GM20431 (cell line): ENCODE results near the gene SCYL1.

Experiments
- in situ Hi-C: fragments of 300-500 bp; cut with MseI, MboI; formaldehyde crosslinking; loops from one replicate; pipeline ENCODE4 v1.15.0; 2020; ENCODE audit warnings: low sequenced_read_pairs; ENCODE audit not compliant: unreplicated experiment

Gene SCYL1

DNA sequence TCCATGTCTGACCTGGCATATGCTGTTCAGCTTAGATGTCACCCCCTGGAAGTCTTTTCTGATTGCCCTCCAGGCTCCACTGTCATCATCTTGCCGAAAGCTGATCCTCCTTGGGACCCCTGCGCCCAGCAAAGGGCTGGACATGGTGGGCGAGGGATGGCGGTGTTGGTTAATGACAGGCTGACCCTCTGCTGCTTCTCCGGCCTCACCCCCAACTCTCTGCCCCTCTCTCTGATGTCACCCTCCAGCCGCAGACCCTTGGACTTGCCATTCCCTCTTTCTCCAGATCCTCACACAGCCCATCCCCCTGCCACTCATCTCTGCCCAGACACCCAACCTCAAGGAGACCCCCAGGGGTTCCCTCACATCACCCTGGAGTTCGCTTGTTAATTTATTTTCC lies 53.3 kb downstream of the SCYL1 start:
- in situ Hi-C loops, result no loop called here

DNA sequence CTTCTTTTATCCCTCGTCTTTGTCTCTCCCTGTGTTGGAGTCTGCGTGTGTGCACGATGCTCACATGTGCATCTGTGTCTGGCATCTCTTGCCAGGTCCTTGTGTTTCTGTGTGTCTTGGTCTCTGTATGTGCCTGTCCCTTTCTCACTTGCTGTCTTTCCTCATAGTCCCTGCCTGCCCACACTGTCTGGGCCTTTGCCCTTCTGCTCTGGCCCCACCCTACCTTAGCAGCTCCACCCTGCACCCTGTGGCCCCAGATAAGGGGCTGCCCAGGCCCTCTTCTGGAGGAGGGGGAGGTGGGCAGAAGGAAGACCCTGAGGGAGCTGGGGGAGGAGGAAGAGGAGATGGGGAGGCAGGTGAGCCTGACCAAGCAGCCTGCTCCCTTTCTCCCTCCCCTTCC lies 53.8 kb downstream of the SCYL1 start:
- in situ Hi-C loops, result no loop called here

DNA sequence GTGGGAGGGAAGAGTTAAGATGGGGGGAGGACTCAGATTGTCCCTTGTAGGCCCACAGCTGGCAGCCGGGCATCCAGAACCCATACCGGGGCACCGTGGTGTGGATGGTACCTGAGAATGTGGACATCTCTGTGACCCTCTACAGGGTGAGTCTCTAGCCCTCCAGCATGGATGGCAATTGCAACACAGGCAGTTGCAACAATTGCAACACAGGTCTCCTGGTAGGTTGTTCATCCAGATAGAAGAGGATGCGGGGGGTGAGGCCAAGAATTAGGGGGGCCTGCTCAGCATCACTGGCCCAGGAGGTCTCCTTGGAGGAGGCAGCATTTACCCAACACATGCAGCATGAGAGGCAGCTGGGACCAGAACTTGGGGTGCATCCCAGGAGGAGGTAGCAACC lies 54.4 kb downstream of the SCYL1 start:
- in situ Hi-C loops, result no loop called here

DNA sequence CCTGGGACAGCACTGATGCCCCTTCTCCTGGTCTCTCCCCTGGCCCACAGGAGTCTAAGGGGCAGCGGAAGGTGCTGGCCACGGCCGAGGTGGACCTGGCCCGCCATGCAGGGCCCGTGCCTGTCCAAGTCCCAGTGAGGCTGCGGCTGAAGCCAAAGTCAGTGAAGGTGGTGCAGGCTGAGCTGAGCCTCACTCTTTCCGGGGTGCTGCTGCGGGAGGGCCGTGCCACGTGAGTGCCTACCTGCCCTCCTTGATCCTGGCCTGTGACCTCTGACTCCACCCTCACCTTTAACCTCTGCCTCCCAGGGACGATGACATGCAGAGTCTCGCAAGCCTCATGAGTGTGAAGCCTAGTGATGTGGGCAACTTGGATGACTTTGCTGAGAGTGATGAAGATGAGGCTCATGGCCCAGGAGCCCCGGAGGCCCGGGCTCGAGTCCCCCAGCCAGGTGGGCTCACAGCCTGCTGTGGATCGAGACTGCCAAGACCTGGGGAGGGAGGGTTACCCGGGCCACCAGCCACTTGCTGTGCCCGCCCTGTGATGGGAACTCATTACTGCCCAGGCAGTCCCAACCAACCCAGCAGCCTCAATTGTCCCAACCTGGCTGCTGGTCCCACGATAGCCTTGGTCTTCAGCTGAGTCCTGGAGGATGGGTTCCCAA lies 55.3 kb downstream of the SCYL1 start:
- in situ Hi-C loops, result no loop called here

DNA sequence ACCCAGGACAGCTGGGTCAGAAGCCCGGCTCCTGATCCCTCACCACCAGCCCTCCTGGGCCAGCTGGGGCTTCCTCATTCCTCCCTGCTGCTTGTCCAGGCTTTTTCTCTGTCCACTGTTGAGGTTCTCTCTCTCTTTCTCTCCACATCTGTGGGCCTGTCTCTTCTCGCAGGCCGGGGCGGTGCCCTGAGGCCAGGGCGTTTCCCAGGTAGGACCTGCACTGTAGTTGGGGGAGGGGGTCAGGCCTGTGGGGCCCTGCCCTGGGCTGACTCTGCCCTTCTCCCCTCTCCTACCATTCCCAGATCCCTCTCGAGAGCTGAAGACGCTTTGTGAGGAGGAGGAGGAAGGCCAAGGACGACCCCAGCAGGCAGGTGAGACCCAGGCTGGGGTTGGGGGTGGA lies 55.9 kb downstream of the SCYL1 start:
- in situ Hi-C loops, result no loop called here

DNA sequence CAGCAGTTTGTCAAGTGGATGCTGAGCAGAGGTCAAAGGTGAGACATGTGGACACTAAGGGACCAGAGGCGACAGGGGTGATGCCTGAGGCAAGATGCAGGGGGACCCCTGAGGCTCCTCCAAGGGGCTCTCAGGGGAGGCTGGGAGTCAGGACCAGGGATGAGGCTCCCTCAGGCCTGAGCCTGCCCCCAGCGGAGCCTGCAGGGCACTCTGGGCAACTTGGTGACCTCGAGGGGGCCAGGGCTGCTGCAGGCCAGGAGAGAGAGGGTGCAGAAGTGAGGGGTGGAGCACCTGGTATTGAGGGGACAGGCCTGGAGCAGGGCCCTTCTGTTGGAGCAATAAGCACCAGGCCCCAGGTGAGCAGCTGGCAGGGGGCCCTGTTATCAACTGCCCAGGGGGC lies 57.0 kb downstream of the SCYL1 start:
- in situ Hi-C loops, result no loop called here

DNA sequence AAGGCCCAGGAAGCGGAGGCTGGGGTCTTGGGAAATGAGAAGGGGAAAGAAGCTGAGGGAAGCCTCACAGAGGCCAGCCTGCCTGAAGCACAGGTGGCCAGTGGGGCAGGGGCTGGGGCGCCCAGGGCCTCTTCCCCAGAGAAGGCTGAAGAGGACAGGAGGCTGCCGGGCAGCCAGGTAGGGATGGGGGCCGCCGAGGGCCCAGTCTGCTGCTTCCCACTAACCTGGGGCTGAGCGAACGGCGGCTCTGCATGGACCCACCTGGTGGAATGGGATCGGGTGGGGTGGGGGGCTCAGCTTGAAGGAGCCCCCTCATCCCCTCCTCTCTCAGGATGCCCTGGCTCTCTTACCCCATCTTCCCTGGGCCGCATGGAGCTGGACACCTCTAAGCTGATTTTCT lies 58.7 kb downstream of the SCYL1 start:
- in situ Hi-C loops, result no loop called here

DNA sequence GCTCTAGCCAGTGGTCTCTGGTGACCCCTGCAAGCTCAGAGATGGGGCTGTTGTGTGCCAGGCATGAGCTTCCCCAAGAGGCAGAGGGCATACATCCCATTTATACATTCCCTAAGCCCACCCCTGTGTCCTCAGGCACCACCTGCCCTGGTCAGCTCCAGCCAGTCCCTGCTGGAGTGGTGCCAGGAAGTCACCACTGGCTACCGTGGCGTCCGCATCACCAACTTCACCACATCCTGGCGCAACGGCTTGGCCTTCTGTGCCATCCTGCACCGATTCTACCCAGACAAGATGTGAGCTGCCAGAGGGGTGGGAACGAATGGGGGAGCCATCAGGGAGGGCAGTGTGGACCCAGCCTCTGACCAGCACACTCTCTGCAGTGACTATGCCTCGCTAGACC lies 59.2 kb downstream of the SCYL1 start:
- in situ Hi-C loops, result no loop called here

DNA sequence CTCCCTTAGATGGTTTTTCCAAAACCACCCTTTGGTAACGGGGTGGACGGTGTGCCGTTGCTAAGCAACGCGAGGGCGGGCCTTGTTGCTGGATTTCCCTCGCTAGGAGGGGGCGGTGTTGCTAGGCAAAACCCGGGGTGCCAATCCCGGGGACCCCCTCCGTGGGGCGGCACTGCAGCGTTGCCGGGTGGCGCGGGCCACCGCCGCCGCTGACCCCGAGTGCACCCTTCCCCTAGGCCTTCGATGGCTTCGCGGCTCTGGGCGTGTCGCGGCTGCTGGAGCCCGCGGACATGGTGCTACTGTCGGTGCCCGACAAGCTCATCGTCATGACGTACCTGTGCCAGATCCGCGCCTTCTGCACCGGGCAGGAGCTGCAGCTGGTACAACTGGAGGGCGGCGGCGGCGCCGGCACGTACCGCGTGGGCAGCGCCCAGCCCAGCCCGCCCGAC lies 59.9 kb downstream of the SCYL1 start:
- in situ Hi-C loops, result no loop called here

DNA sequence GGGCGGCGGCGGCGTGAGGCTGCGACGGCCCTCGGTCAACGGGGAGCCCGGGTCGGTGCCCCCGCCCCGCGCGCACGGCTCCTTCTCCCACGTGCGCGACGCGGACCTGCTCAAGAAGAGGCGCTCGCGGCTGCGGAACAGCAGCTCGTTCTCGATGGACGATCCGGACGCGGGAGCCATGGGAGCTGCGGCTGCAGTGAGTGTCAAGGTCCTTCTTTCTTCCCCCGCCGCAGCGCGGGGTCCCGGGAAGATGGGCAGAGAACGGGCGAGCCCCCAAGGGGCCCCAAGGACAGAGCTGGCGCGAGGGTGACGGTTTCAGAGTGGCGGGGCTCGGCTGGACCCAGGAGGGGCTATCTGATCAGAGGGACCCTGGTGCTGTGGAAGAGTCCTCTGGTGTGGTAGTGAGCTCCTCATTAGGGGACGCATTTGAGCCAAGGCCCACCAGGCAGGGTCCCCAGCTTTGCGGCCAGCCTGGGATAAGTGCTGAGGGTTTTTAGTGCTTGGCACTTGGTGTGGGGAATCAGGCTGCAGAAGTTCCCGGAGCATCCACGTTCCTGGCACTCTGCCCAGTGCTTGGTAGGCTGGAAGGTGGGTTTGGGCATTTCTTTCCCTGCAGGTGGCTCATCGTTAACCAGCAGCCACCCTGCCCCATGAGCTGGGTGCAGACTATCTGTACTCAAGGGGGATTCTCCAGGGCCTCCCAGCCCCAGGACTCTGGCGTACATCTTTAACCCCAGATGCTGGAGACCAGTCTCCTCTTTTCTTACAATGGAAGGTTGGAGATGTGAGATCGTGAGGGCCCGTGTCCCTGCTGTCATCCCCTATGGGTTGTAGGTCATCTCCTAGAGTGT lies 60.7 kb downstream of the SCYL1 start:
- in situ Hi-C loops, result no loop called here

DNA sequence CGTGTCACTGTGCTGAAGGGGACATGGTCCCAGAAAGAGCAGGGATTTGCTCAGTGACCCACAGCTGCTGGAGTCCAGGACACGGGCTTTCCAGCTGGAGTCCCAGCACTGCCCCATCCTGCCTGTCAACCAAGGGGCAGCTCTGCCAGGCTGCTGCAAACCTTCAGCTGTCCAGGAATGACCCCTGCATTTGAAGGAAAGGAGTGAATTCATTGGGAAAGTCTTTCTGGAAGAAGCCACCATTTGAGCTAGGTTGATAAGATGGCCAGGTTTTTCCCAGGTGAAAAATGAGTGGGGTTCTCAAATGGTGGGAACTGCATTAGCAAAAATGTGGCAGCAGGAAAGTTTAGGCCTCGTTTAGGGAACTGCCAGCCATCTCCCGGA lies 61.4 kb downstream of the SCYL1 start:
- in situ Hi-C loops, result no loop called here

DNA sequence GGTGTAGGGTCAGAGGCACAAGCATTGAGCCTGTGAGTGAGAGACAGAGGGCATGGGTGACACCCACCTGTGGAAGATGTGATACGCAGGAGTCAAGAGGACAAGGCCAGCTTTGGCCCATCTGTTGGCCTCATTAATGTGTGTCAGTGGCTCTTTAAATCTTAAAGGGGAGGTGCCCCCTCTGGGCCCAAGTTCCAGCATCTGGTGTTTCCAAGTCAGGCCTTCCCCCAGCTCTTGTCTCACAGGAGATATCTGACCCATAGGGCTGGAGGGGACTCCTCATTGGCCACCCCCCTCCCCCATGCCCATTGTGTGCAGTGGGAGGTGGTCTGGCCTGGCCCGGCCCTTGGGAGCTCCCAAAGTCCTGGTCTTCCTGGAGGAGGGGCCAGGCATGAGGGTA lies 61.8 kb downstream of the SCYL1 start:
- in situ Hi-C loops, result no loop called here
